NCI-H2081 (cell line): ENCODE measurements around the gene MYO3A.

ENCODE experiments used
- DNase-seq, 2 experiments: peaks; one replicate each; lab custom pipeline; 2025; lab: John Stamatoyannopoulos, UW

The MYO3A gene, protein sequence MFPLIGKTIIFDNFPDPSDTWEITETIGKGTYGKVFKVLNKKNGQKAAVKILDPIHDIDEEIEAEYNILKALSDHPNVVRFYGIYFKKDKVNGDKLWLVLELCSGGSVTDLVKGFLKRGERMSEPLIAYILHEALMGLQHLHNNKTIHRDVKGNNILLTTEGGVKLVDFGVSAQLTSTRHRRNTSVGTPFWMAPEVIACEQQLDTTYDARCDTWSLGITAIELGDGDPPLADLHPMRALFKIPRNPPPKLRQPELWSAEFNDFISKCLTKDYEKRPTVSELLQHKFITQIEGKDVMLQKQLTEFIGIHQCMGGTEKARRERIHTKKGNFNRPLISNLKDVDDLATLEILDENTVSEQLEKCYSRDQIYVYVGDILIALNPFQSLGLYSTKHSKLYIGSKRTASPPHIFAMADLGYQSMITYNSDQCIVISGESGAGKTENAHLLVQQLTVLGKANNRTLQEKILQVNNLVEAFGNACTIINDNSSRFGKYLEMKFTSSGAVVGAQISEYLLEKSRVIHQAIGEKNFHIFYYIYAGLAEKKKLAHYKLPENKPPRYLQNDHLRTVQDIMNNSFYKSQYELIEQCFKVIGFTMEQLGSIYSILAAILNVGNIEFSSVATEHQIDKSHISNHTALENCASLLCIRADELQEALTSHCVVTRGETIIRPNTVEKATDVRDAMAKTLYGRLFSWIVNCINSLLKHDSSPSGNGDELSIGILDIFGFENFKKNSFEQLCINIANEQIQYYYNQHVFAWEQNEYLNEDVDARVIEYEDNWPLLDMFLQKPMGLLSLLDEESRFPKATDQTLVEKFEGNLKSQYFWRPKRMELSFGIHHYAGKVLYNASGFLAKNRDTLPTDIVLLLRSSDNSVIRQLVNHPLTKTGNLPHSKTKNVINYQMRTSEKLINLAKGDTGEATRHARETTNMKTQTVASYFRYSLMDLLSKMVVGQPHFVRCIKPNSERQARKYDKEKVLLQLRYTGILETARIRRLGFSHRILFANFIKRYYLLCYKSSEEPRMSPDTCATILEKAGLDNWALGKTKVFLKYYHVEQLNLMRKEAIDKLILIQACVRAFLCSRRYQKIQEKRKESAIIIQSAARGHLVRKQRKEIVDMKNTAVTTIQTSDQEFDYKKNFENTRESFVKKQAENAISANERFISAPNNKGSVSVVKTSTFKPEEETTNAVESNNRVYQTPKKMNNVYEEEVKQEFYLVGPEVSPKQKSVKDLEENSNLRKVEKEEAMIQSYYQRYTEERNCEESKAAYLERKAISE (N-terminal part only)

DNA sequence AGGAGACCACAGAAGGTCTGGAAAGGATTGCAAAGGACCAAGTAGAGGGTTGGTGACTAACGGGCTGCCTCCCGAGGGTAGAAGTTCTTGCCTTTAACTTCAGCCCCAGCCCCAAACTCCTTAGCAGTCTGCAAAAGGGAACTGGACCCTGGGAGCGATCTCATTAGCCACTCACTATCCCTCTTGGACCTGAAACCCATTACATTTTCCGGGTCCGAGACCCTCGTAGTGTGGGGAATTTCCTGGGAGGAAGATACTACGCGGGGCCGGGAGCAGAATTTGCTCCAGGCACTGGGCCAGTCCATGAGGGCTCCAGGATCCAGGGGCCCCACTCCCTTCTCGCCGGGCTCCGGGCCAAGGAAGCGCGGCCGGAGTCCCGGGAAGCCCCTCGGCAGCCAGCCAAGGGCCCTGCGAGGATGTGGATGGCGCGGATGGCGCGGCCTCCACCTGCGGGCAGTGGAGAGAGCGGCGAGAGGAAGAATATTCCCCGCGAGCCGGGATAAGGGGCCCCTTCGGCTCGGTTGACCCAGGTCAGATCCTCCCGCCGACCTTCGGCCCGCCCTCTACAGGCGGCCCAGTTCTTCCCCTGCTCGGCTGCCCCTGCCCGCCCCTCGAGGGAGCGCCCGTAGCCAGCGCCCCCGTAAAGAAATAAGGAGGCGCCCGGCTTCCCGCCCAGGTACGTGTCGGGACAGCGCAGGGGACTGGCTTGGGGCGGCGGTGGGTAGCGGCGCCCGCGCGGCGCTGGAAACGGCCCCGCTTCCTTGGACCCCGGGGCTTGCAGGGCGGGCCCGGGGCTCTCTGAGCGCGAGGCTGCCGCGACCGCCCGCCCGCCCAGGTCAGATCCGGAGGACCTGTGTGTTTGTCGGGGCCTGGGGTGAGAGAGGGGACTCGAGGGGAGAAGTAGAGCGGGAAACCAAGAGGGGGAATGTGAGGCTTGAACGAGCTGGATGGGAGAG, at the start of gene MYO3A:
Gene MYO3A, plus strand, starts transcription at position 577 of the 956 bp plus-strand sequence. CDS start 17,882 bp downstream, outside the sequence.
- peak; percentile 48 to 77 for DNase-seq

DNA sequence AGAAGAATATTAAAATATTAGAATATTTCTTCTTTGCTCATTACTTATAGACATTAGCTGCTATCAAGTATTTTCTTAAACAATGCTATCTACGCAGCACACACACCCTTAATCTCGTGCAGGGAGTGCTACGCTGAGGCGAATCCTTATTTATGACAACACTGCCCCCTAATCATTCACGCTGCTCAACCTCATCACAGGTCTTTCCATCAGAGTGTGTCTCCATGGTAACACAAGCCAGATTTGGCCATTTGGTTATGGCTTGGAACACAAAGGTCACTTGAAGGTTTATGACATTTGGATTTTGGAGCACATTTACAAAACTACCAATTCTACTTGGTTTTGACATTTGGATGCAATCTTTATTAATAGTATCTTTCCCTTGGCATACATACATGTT, 45.4 kb upstream of the MYO3A start:
- DNase-seq = peak in 1 of 2 experiments; percentile 8

DNA sequence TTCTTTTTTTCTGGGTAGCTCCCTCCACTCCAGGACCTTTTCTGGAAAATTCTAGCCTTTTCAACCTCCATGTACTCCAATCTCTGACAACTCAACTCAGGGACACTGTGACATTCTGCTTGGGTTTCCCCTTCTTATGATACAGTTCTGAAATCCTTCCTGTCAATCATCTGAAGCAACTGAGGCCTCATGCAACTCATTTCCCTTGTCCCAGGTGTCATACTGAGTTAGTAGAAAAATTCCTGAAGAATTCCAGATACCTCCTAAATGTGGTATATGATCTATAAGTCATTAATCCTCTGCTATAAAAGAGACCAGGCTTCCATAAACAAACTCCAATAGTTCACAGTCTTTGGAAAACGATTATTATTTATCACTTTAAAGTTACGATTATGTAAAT, 43.0 kb upstream of the MYO3A start:
- no peak for DNase-seq

DNA sequence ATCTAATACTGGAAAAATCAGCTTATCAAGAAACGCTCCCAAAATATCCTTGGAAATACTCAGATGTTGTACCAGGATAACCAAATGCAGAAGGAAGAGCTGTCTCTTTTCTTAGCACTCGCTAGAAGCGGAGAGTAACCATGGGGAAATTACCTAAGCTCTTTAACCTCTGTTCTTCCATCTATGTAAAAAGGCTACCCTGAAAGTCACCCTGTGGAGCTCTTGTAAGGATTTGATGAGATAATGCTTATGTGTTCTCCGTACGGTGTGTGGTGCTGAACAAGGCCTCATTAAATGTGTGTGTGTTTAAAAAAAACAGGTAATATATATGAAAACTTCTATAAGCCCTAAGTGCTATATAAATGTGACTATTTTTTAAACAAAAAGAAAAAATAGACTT, 38.2 kb upstream of the MYO3A start:
- no peak for DNase-seq

DNA sequence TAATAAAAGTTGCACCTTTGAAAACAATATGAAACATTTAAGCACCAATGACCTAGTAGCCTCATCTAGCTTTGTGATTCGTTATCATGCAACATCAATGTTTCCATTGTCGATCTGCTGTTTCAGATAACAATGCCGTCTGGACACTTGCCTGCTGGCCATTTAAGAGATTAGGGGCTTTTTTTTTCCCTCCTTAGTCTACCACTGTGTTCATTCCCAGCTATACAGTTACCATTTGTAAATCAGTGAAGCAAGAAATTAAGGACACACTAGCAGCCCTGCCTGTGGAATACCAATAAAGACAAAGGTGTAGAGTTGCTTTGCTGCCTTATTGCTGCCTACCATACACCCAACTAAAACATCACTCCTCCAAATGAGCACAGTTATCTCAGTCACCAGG, 37.6 kb upstream of the MYO3A start:
- no peak for DNase-seq

DNA sequence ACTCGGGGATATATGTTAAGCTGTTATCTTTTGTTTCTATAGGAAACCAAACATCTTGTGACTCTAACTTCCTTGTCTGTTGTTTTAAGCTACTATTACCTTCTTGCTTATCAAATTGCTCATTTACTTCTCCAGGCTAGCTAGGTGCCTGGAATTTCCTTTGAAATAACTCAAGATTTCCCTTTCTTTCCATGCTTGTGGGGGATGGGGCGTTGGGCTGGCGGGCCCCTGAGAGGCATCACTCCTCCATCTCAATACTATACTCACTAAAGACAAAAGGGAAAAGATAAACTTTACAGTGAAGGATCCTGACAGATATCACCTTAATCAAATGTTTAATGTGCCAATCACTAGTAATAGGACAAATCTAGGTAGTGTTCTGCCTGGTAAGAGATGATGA, 34.7 kb upstream of the MYO3A start:
- no peak for DNase-seq

DNA sequence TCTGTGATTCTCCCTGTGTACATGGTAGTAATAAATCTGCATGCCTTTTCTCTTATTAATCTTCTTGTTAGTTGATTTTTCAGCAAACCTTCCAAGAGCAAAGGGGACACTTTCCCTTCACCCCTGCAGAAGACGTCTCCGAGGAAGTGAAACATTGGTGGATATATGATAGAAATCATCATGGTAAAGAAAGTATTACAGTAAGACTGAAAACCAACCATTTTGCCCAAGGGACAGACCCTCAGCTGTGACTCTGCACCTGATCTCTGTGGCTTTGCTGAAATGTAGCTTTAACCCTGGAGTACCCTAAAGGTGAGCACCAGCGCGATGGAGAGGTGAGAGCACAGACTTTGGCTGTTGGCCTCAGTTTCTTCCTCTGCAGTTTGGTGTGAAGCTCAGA, 32.8 kb upstream of the MYO3A start:
- no peak for DNase-seq

DNA sequence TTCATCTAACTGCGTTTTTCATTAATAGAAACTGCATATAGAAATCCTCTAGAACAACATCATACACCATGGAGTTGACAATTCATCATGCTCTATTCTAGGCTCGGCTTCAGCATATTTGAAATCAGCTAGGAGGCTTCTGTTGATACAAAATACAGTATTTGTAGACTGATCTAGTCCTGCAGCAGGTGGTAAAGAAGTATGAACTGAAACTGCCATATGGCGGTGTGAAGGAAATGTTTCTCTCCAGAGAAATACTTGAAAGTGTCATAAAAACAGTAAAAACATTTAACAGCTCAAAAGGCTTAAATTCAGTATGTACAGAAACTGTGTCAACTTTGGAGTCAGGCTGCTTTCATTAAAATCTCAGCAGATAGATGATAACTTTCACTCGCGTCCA, 32.0 kb upstream of the MYO3A start:
- no peak for DNase-seq

DNA sequence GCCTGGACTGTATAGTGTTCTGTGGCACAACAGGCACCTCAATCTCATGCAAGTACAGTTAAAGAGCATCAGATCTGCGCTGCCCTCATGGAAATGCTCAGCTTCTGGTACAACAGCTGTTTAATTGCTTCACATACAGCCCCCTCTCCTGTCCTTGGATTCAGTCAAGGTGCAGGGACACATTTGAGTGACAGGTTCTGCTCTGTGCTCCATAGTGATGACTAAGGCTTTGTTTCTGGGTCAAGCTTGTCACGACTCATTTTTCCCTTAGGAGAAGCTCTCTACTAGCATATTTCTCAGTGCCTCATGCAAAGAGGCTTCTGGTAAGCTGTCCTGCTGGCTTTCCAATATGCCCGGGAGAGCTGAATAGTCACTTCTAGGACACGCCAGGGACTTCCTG, 26.8 kb upstream of the MYO3A start:
- no peak for DNase-seq

DNA sequence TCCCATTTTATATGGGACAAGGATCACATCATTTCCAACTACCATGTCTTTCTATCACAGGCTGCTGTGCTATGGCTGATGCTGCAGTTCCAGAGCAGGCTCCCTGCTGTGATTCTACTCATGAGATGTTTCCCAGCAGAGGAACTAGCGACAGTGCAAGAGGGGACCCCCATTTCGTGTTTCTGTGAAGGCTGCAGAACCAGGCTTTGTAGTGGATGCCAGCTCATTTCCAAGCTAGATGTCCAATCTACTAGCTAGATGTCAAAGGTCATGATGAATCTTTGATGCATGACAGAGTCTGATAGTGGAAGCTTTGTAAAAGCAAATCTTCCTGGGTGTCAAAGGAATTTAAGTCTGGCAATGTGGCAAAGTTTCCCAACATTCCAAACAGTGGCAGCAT, 21.2 kb upstream of the MYO3A start:
- DNase-seq = no peak

DNA sequence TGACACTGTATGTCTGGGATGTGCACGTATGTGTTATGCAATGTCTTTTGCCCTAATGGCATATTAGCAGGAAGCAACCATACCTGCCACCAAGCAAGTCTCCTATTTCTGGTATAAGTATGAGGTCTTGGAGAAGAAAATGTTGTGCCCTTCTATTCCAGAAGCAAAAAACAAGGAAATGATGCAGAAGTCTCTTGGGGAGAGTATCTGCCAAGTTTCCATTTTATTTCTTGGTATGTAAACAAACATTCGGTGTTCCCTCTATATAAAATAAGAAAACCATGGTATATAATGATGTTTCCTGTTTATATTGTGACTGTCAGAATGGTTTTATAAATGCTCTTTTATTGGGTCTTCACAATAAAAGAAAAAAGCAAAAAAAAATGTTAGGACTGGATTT, 19.3 kb upstream of the MYO3A start:
- DNase-seq = no peak

DNA sequence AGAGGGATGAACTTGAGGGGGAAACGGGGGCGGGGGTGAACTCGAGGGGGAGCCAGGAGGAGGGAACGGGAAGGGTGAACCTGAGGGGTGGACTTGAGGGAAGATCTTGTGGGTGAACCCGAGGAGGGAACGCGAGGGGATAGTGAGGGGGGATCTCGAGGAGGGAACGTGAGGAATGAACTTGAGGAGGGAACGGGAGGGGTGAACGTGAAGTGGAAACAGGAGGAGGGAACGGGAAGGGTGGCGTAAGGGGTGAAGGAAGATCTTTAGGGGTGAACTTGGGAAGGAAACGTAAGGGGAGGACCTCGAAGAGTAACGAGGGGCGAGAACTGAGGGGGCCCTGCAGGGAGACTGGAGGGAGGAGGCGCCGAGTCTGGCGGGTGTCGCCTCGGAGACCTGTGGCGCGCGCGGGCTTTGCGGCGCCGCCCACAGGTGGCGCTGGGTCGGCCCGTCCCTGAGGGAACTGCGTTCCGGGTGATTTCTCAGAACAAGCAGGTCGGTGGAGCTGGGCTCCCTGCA, 651 bp downstream of the MYO3A start:
- peak; percentile 64 to 76 for DNase-seq

DNA sequence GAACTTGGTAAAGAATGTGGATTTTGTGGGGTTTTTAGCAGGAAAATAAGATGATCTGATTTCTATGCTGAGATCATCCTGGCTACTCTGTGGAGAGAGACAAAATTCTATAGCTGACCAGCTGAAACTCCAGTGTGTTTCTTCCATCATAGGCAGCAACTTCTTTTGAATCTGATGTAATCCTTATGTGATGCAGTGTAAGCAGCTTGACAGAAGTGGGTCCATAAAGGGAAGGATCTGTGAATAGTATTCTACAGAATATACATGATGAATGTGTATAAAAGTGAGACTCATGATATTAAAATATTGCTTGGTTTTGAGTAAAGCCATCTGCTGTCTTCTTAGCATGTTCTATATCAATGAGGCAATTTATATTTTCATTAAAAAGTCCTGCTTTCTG, 4.4 kb downstream of the MYO3A start:
- DNase-seq = no peak

DNA sequence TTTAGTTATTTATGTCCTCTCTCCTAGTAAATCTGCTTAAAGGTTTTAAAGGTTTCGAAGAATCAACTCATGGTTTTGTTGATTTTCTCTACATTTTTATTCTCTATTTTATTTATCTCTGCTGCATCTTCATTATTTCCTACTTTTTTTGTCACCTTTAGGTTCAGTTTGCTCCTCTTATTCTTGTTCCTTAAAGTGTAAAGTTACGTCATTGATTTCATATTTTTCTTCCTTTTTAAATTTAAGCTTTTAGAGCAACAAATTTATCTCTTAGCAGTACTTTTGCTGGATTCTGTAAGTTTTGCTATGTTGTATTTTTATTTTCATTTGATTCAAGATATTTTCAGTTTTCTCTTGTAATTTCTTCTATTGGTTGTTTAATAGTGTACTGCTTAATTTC, 10.7 kb downstream of the MYO3A start:
- no peak for DNase-seq

DNA sequence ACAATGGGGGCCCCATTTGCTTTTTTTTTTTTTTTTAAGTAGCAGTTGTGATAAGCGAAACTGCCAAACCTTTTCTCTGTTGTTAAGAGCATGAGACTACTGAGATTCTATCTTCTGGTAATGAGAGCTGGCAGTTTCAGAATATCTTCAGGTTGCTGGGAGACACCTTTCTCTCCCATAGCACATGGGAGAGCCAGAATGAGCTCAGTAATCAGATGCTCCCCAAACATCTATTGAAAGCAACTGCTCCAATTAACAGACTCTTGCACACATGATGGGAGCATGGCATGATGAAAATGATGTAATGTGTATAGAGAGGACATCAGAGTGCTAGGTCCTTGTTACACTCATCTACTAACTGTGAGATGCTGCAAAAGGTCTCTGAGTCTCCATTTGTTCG, 18.8 kb downstream of the MYO3A start:
- DNase-seq = peak; percentile 7 to 58

DNA sequence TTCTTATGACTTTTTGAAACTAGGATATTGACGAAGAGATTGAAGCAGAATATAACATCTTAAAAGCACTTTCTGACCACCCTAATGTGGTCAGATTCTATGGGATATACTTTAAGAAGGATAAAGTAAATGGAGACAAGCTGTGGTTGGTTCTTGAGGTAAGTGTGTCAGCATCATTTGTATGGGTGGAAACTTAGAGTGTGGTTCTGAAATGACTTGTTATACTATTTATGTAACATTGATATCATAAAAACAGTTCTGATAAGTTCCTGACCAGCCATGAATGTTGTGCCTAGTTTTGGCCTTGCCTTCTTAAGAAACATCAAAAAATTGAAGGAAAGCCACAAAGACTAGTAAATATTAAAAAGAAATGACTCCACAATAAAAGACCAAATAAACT, 20.8 kb downstream of the MYO3A start:
- DNase-seq = no peak

DNA sequence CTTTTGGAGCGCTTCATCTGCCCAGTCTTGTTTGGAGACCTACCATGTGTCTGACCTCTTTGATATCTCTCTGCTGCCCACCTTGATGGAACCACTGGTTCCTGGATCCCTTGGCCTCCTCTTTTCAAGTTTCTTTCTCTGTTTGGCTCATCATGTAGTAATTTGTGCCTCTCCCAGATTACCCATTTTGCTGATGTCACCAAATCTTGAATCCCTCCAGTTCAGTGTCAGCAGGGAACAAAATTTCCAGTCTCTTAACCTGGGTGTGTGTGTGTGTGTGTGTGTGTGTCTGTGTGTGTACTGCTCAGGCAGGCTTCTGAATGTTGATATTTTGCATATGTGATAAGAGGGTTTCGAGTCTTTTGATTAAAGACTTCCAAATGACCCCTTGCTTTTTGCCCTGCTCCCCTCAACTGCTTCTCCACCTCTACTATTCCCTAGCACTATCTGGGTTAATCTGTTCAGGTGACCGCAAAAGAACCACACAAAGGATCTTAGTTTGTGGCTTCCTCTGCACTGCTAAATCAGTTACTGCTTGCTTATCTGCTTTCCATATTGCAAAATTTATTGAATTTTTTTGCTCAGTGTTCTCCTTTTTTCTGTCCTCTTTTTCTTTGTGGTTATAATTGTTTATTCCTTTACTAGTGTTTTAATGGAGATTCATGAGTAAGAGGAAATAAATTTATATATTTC, 25.7 kb downstream of the MYO3A start:
- no peak for DNase-seq

DNA sequence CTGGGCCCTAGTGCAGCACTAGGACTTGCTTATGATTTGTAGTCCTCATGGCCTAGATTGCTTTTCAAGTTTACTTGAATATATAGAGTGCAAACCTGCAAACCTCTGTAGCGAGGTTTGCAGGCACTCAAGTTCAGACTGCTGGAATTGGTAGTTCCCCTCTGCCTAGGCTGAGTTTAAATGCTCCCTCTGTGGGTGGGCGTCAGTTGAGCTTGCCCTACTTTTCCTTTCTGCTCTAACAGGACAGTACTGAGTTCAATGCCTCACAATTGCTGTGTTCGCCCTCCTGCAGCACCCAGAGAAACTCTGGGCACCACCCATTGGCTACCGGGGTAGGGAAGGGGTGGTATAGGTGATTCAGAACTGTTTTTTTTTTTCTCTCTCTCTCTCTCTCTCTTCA, 31.6 kb downstream of the MYO3A start:
- no peak for DNase-seq

DNA sequence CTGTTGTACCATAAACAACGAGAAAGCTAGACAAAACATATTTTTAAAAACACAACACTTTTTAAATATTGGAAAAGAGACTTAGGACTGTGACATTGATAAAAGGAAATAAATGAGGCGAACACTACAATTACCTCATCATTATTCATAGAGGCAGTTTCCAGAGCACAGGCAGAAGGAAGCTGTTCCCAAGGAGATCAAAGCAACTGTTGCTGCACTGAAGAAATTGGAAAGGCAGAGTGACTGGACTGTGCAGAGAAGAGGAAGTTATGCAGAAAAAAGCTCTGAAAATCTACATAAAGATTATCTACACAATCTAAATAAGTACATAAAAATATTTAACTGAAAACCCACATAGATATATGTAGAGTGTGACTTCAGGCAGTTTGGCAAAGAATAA, 32.8 kb downstream of the MYO3A start:
- no peak for DNase-seq

DNA sequence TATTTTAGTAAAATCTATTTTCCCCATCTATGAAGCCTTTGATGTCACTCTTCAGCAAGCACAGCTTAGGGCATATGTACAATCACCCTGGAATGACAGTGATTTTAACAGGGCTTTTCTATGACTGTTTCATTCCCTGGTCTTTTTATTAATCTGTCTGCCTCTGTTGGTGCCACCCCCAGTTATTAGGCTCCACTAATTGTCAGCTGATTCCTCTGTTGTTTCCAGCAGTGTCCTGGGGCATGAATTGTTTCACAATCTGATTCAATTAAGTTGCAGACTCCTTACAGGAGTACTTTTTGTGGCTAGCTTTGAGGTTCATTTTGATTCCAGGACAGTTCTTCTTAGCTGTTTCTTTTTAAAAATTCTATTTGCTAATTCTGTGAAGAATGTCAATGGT, 38.6 kb downstream of the MYO3A start:
- no peak for DNase-seq
